Esophagus mucosa (tissue), 1 donor: ENCODE data around the gene GRB2. TPM values are rescaled to one million over a fixed set of nuclear protein-coding genes. Genes with fewer than 3 reads are reported as not detected.
"Not testable (repeated sequence)": the region's sequence is repeated elsewhere in the genome, so short reads cannot be mapped to it uniquely, and the experiment has no call there.

Experiments
- ATAC-seq: fragments of 200-7000 bp; cut with Tn5 transposase; one replicate; pipeline ENCODE4 v1.9.1; 2020
- total RNA-seq: library from RNA; stranded (reverse); gene quantifications from one replicate; pipeline ENCODE4 v1.2.4, GENCODE V29; 2023
- donor health status: DM: yes; HTN: yes; CAD: no.

GRB2 gene
- total RNA-seq, 1 donor from 2014 or later, result 64.4 TPM

DNA sequence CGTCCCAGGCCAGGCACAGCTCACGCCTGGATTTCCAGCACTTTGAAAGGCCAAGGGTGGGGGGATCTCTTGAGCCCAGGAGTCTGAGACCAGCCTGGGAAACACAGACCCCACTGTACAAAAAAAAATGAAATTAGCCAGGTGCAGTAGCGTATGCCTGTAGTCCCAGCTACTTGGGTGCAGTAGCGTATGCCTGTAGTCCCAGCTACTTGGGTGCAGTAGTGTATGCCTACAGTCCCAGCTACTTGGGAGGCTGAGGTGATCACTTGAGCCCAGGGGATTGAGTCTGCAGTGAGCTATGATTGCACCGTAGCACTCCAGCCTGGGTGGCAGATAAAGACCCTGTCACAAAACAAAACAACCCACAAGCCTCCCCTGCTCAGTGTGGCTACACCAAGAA, 89.2 kb downstream of the GRB2 start:
- peak; percentile 37 for ATAC-seq

DNA sequence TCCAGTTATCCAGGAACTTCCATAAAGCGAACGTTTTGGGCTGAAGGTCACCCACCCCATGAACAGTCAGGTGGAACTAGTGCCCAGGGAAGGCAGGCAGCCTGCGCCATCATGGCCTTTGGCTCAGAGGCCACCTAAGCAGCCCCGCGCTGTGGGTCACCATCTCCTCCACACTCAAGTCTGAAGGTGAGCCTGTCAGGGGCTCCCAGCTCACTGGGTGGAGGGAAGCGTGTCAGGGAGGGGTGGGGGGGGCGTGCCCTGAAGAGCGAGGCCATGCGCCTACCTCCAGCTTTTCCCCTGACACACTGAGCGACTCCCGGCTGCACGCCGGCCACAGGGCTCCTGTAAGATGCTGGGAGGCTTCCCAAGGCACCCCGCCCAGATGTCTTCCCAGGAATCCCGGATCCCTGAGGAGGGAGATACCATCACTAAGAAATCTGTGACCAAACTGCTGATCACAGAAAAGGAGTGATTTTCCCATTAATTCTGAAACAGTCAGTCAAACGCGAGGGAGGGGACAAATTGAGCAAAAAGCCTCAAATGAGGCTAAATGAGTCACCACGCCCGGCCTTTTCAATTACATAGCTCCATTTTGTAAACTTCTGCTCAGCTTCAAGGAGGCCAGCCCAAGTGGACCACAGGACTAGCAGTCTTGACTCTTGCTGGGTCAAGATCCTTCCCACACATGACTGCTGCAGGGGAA, 89.8 kb downstream of the GRB2 start:
- ATAC-seq, result no peak

DNA sequence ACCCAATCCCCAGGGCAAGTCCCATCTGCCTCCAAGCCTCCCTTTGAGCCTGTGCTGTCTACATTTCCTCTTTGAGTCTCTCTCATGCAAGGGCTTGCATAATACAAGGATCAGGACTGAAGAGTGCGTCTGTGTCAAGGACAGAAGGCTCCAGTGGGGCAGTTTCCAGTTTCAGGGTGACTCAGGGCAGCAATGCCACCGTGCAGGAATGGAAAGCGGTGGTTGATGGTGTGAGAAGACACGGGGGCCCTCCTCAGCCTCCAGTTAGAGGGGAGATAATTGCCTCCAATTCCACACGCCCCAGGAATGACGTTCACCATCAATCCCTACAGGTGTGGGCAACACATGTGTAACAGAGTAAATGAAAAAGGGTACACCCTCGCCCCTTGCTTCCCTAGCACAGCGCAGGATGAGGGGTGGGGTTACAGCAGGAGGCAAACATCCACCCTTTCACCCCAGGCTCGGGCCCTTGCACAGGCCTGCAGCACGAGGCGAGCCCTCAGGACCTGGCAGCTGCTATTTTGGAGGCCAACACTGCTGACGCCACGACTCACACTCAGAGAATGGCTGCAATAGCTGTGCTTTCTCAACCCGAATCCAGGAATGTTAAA, 91.4 kb downstream of the GRB2 start:
- ATAC-seq, result peak; percentile 56

DNA sequence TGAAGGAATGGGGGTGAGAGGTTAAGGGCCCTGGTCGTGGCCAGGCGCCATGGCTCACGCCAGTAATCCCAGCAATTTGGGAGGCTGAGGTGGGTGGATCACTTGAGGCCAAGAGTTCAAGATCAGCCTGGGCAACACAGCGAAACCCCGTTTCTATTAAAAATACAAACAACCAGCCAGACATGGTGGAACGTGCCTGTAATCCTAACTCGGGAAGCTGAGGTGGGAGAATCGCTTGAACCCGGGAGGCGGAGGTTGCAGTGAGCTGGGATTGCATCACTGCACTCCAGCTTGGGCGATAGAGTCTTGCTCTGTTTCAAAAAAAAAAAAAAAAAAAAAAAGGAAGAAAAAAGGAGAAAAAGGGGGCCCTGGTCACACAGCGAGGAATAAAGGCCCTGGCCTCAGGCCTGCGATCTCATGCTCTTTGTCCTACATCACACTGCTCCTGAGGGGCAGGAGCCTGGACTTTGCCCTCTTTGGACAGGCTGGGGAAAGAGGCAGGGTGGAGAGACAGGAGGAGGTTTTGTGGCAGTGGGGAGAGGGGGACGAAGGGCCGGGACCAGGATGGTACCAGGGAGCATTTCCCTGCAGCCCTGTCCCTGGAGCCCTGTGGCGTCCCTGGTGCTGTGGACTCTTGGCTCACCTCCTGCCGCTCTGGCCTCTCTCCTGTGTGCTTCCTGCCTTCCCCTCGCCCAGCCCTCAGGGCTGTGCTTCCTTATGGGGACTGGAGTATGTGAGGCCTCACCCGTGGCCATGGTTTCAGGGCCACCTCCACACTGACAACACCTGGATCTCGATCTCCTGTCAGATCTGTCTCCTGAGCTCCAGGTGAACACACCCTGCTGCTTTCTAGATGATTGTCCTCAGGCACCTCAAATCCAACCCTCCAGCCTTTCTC, 96.5 kb downstream of the GRB2 start:
- ATAC-seq, result peak; percentile 45

DNA sequence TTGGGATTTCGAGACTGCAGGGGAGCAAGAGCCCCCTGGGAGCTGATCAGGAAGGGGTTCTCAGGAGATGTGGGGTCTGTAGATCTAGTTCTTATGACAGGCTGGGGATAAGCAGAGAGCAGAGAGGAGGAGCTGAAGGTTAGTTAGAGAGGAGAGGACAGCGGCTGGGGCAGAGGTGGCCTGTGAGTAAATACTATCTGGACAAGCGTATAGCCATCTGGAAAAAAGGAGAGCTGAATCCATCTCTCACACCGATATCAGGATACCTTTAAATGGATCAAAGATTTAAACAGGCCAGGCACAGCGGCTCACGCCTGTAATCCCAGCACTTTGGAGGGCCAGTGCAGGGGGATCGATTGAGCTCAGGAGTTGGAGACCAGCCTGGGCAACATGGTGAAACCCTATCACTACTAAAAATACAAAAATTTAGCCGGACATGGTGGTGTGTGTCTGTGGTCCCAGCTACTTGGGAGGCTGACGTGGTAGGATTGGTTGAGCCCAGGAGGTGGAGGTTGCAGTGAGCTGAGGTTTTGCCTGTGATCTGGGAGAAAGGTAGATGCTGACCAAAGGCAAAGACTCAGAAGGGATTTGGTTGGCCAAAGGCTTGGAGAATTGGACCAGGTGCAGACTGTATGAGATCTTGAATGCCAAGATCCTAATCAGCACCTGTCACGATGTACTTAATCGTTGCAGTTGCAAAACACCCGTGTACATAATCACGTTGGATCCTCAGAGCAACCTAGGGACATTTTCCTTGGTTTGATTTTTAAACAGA, 97.3 kb downstream of the GRB2 start:
- ATAC-seq, result no peak

DNA sequence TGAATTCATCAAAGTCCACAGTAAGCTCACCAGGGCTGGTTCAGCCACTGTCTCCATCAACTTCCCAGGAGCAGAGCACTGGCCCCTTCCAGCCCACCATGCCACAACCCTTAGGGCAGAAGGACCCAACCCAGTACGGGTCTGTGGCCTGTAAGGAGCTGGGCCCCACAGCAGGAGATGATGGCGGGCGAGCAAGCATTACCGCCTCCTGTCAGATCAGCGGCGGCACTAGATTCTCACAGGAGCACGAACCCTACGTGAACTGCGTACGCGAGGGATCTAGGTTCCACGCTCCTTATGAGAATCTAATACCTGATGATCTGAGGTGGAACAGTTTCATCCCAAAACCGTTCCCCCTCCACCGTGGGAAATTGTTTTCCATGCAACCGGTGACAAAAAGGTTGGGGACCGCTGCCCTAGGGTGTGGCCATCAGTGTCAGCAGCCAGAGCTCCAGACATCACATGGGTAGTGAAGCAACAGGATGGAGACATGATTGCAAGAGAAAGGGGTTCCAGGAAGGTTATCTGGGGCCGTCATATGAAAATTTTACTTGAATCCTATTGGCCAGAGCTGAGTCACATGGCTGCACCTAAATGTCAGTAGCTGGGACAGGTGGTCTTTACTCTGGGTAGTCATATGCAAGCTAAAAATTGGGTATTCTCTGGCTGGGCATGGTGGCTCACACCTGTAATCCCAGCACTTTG, 103.8 kb downstream of the GRB2 start:
- no peak for ATAC-seq

DNA sequence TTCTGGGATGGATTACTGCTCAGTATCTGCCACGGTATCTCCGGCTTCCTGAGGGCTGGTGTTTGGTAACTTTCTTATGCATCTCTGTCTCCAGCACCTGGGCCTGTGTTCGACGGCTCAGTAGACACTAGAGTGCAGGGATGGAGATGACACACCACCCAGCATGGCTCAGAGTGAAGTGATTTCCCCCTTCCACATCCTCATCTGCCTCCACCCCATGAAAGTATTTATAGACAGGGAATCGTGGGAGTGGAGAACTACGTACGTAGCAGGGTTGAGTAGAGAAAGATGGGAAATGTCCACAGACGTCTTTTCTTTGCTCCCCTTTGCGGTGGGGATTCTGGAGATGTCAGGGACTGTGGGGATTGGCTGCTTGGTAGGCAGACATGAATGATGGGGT, 104.4 kb downstream of the GRB2 start:
- no peak for ATAC-seq

DNA sequence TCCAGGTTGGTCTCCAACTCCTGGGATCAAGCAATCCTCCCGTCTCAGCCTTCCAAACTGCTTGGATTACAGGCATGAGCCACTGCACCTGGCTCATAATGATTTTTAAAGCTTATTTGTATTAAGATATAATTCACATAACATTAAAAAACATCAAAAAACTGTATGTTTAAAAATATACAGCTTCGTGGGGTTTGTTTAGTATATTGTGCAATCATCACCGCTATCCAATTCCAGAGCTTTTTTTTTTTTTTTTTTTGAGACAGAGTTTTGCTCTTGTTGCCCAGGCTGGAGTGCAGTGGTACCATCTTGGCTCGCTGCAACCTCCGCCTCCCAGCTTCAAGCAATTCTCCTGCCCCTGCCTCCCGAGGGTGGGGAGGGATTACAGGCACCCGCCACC, 105.2 kb downstream of the GRB2 start:
- ATAC-seq, result no peak

DNA sequence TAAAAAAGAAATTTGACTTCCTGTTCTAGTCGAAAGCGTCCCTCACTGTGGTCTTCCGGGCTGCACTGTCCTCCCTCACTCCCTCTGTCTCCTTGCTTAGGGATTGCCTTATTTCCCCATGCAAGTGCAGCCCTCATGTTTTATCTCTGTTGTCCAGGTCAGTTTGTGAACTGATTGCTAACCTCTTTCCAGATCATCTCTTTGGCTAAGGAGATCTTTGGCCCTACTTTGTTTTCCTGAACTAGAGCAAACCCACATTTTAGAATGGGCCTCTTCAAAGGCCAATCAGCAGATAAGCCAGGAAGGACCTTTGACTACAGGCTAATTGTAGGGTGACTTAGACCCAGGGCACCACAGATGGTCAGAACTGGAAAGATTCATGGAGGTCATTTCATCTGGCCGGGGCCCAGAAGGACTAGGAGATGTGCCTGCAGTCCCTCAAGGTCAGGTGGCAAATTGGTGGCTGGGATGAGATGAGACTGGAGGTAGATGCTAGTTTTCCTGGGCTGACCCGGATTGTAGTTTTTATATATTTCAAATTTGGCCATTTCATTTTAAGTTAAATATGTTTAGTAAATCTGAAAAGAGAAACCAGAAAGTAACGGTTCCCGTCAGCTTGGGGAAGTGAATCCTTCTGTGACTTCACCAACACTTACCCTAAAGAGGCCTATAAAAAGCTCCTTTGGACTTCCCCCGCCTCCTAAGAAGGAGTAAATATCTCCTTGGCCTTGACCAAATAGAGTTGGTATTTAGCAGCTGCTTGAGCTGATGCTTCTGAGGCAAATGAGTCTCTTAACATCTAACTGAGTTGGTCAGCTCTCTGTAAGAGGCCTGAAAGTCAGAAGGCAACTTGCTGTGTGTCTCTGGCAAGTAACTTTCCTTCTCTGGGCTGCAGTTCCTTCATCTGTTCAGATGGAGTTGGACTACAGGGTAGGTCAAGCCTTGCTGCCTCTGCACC, 110.0 kb downstream of the GRB2 start:
- no peak for ATAC-seq

DNA sequence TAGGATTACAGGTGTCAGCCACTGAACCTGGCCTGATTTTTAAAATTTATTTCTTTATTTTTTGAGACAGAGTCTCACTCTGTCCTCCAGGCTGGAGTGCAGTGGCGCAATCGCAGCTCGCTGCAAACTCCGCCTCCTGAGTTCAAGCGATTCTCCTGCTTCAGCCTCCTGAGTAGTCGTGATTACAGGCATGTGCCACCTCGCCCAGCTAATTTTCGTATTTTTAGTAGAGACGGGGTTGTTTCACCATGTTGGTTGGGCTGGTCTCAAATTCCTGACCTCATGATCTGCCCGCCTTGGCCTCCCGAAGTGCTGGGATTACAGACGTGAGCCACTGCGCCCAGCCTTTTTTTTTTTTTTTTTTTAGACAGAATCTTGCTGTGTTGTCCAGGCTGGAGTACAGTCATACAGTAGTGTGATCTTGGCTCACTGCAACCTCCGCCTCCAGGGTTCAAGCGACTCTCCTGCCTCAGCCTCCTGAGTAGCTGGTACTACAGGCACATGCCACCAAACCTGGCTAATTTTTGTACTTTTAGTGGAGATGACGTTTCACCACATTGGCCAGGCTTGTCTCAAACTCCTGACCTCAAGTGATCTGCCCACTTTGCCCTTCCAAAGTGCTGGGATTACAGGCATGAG, 112.5 kb downstream of the GRB2 start:
- not testable (repeated sequence) for ATAC-seq

DNA sequence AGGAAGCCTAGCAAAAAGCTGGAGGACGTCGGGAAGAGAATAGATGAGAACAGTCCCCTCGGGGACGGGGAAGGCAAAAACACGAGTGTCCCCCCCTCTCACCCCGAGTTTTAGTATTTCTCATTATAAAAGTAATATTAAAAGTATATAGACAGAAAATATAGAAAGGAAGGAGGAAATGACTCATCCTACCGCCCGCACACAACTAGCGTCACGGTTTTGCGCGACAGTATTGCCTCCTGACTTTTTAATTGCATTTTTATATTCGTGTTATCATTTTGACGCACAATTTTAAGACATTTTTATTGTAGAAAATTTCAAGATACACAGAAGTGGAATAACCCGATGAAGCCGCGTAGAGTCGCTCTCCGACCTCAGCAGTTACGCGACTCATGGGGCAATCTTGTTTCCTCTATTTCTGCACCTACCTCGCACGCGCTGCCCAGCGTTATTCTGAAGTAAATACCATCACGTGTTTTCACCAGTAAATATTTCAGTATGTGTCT, 115.6 kb downstream of the GRB2 start:
- peak; percentile 16 for ATAC-seq

DNA sequence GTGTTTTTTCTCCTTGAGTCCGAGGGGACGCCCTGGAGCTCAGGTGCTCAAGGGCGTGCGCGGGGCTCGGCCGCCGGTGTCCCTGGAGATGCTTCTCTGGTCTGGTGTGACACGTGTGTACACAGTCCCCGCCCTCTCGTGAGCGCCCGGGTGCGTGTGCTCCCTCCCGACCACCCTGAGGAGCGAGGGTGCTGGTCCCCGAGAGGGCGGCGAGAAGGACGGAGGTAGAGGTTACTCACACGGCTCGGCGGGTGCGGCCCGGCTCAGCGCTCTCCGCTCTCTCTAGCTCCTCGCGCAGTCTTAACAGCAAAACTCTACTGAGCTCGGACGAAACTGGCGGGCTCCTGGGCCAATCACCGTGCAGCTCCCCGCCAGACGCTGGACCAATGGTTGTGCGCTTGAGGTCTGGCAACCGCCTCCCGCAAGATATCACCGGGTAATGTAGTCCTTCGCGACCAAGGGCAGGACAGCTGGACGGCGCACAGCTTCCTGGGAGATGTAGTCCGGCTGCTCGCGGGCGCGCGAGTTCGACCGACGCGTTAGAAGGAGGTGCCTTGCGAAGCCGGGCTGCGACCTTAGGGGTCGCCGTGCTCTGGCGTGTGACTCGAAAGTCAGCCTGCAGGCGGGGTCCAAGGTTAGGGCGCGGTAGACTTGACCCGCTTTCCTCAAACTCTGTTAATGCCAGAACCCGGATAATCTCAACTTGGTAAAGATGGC, 116.2 kb downstream of the GRB2 start, which contains the start of gene SLC25A19:
Gene SLC25A19, minus strand, starts transcription at position 319 of the 717 bp plus-strand sequence. CDS start 2,669 bp downstream, outside the sequence.
- peak; percentile 98 for ATAC-seq

DNA sequence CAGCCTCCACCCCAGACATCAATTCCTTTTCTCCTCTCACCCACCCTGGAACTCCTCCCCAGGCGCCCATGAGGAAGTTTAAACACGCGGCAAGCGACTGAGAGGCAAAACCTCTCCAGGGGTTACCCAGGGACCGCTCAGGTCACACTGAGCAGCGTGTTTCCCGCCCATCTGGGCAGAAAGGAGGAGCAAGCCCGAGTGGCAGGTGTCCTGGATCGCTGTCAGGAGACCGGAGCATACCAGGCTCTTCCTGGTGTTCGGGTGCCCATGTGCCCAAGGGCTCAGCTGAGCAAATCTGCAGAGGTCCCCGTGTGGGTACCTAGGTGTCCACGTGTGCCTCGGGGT, 116.7 kb downstream of the GRB2 start:
- peak; percentile 57 for ATAC-seq

DNA sequence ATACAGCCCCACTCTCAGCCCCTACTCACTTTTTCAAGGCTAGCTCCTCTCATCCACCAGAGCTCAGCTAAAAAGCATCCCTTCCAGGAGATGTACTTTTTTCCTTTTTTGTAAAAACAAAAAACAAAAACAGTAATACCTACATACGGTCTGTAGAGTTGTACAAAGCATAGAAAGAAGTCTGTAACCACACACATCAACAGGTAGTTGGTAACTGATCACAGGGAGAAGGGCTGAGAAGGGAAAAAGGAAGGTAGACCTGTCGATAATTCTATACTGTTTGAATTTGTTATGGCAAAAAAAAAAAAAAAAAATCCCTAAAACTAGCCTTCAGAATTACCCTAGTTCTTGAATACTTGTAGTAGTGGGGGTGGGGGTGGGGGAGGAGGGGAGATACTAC, 117.1 kb downstream of the GRB2 start:
- ATAC-seq, result no peak

DNA sequence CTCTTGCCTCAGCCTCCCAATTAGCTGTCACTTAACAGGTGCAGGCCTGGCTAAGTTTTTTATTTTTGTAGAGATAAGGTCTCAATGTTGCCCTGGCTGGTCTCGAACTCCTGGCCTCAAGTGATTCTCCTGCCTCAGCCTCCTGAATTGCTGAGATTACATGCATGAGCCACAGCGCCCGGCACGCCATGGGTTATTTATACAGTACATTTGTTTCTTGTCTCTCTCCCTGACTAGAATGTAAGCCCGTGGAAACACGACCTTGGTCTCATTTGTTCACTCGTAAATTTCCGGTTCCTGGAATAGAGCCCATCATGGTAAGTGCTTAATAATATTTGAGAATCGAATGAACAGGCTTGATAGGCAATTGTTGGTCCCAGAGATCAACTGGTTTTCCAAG, 118.3 kb downstream of the GRB2 start:
- ATAC-seq, result no peak

DNA sequence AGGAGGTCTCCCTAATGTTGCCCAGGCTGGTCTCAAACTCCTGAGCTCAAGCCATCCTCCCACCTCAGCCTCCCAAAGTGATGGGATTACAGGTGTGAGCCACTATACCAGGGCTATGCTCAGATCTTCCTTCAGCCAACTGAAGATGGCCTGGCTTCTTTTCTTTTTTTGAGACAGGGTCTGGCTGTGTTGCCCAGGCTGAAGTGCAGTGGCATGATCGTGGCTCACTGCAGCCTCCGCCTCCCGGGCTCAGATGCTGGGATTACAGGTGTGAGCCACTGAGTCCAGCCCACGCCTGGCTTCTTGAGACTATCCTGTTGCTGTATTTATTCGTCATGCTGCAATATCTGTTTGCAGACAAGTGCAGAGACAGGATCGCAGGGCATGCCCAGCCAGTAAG, 120.4 kb downstream of the GRB2 start:
- no peak for ATAC-seq

DNA sequence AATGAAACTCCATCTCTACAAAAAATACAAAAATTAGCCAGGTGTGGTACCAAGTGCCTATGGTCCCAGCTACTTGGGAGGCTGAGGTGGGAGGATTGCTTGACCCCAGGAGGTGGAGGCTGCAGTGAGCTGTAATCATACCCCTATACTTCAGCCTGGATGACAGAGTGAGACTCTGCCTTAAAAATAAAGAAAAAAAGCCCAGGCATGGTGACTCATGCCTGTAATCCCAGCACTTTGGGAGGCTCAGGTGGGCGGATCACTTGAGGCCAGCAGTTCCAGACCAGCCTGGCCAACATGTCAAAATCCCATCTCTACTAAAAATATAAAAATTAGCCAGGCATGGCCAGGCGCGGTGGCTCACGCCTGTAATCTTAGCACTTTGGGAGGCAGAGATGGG, 125.3 kb downstream of the GRB2 start:
- not testable (repeated sequence) for ATAC-seq

DNA sequence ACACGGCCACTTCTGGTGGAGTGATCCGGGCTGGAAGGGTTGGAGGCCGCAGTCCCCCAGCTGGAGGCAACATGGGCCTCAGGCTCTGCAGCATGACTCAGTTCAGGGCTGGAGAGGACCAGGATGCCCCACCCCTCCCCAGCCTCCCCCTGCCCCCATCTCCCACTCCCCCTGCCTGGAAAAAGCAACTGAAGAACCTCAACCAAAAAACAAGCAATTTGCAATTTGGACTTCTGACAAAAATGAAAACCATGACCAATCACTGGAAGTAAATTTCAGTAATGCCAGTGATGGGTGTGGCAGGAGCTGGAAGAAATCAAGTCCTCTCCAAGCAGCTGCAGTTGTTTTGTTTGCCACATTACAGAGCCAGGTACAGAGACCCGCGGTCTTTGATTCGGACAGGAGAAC, 127.8 kb downstream of the GRB2 start:
- no peak for ATAC-seq

DNA sequence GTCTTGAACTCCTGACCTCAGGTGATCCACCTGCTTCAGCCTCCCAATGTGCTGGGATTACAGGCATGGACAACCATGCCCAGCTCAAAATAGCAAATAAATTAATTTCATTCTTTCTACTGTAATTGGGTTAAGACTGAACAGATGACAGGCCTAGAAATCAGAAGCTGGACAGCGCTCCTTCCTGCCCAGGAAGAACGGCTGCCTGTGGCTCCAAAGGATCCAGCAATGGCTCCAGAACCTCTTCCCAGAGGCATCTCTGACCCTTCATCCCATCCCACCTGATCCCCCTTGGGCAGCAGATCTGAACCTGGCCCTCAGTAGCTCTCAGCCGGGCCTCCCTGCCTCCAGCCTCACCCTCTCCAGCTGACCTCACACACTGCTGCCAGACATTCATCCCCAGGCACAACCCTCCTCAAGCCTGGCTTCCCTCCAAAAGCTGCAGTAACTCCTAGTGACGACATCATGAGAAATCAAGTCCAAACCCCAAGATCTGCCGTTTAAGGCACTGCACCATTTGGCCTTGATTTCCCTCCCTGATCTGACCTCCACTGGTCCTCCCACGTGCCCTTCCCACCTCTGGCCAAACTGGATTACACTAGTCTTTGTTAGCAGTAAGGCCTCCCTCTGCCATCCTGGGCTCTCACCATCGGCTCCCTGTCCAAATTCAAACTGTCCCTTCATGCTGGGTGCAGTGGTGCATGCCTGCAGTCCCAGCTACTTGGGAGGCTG, 131.3 kb downstream of the GRB2 start:
- no peak for ATAC-seq
